ENCODE results near the gene LUM. TPM values are rescaled to one million over a fixed set of nuclear protein-coding genes. Genes with fewer than 3 reads are reported as not detected.

The LUM gene
- total RNA-seq (2014; rRNA removed; shearing (Covaris generic); ENCODE audit: low replicate concordance) = not detected in 2 replicates

DNA sequence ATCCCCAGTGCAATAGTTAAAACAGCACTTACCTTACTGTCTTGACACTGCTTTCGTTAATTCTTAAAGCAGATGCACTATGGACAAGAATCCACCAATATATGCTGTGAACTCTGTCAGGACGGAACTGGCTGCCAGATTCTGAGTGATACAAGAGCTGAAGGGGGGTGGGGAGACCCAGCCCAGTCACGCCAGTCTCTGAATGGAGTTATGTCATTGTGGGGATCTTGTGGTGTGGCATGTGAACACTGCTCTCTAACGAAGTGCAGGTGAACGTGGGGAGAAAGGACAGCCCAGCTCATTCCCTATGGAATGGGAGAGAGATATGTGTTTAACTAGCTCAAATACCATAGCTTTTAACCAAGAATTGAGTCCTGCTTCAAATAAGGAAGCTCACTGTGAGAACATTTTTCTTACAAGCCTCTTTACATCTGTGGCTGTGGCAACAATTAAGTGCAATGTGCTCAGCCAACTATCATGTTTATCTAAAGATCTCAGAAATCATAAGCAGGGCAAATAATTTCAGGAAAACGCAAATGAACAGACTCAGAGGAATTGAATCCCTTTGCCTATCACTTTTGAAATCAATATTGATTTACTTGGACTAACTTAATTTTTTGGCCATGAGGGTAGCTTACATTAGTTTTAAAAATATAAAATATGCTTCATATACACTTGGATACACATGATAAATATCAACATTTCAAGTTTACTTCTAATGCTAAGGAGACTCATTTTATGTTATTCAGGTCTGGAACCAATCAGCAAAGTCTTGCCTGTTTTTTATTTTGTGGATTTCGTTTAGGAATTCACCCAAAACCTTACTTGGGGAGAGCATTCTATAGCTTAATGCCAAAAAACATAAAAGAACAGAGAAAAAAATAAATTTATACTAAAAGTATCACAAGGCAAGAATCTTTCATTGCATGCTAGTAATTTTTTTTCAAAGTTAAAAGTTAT is at the start of gene LUM:
Gene LUM (minus strand): TSS at position 129 of the 960 bp plus-strand sequence. CDS start 2,515 bp downstream, outside the sequence.
- Histone ChIP-seq H3K4me1 (ENCODE audit: low read length) (no peaks in the 10 kb centered on the region), H3K27ac (ENCODE audit: low read length) (no peak within 1 kb of the TSS), H3K9me2 (replicated peaks; ENCODE audit: insufficient read depth, low read length) (no peaks in the 10 kb centered on the region), H2AFZ (ENCODE audit: low read length) (no peak within 1 kb of the TSS), H3K4me3 (ENCODE audit: low read length) (no peak within 1 kb of the TSS), H4K20me1 (ENCODE audit: insufficient read depth, low read depth, low read length) (no peaks in the 10 kb centered on the region), H3K27me3 (ENCODE audit: low read length) (no peaks in the 10 kb centered on the region), H3K9ac (ENCODE audit: low read length) (no peak within 1 kb of the TSS), H3K36me3 (ENCODE audit: insufficient read depth, low read length) (no peaks in the 10 kb centered on the region), H3K9me3 (ENCODE audit: low read length) (no peaks in the 10 kb centered on the region), H3K4me2 (ENCODE audit: low read depth, low read length, poor library complexity, severe bottlenecking) (no peak within 1 kb of the TSS), H3K79me2 (ENCODE audit: low read length) (no peaks in the 10 kb centered on the region)
- no peak for DNase-seq

DNA sequence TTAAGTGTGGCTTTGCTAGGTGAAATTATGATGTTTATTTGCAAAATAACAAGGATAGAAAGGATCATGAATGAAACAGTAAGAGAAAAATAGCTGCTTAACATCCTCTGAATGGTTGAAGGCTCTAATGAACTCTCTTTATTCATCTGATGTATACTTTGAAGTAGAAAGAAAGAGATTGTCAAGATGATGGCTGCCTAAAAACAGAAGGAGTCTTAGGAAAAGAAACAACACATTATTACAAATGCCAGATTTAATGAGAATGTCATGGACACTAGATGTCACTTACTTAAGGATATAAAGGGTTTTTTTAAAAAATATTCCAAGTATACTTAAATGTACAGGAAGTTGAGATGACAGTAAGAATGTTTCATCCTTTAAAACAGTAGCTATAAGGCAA is 49.7 kb upstream of the LUM start:
- Histone ChIP-seq H3K79me2 (ENCODE audit: low read length) (peaks cover 11% of the 10 kb centered on the region), H3K4me1 (ENCODE audit: low read length) (peaks cover 8% of the 10 kb centered on the region; the same call in 1 of the 2 replicates), H2AFZ (ENCODE audit: low read length) (no peak overlapping the region), H3K9ac (ENCODE audit: low read length) (no peak overlapping the region), H3K36me3 (ENCODE audit: insufficient read depth, low read length) (peaks cover 58% of the 10 kb centered on the region), H4K20me1 (ENCODE audit: insufficient read depth, low read depth, low read length) (no peaks in the 10 kb centered on the region), H3K4me2 (ENCODE audit: low read depth, low read length, poor library complexity, severe bottlenecking) (no peak overlapping the region), H3K4me3 (ENCODE audit: low read length) (no peak overlapping the region), H3K27me3 (ENCODE audit: low read length) (no peaks in the 10 kb centered on the region), H3K9me2 (replicated peaks; ENCODE audit: insufficient read depth, low read length) (no peaks in the 10 kb centered on the region), H3K9me3 (ENCODE audit: low read length) (no peaks in the 10 kb centered on the region), H3K27ac (ENCODE audit: low read length) (no peak overlapping the region)
- DNase-seq = no peak

GRCh38 chr12:91155990-91156389 is 44.7 kb upstream of the LUM start:
- H2AFZ ChIP-seq (ENCODE audit: low read length) = no peak overlapping the region
- H3K4me3 ChIP-seq (ENCODE audit: low read length) = no peak overlapping the region
- H3K4me2 ChIP-seq (ENCODE audit: low read depth, low read length, poor library complexity, severe bottlenecking) = no peak overlapping the region
- H3K27ac ChIP-seq (ENCODE audit: low read length) = no peak overlapping the region
- H3K9ac ChIP-seq (ENCODE audit: low read length) = no peak overlapping the region
- H3K9me3 ChIP-seq (ENCODE audit: low read length) = no peaks in the 10 kb centered on the region
- H3K4me1 ChIP-seq (ENCODE audit: low read length) = peaks cover 4% of the 10 kb centered on the region; the same call in 1 of the 2 replicates
- H3K79me2 ChIP-seq (ENCODE audit: low read length) = peaks cover 5% of the 10 kb centered on the region
- H4K20me1 ChIP-seq (ENCODE audit: insufficient read depth, low read depth, low read length) = no peaks in the 10 kb centered on the region
- no peaks in the 10 kb centered on the region for H3K27me3 ChIP-seq (ENCODE audit: low read length)
- H3K36me3 ChIP-seq (ENCODE audit: insufficient read depth, low read length) = peaks cover 71% of the 10 kb centered on the region
- no peak for DNase-seq
- no peaks in the 10 kb centered on the region for H3K9me2 ChIP-seq (replicated peaks; ENCODE audit: insufficient read depth, low read length)

DNA sequence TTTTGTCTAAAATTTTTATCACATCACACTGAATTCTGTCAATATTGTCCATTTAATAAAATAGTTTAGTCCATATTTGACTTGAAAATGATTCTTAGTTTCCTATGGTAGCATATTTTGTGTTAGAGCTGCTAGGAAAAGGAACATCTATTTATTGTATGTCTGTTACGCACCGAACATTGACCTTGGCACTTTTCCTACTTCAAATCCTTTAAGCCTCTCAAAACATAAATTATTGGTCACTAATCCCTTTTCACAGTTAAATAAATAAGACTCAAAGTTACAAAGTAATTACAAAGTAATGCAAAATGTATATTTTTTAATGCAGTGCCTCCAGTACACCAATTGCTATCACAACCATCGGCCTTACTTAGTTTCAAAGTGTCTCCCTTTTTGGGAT is 42.8 kb upstream of the LUM start:
- no peak overlapping the region for H2AFZ ChIP-seq (ENCODE audit: low read length)
- H3K27ac ChIP-seq (ENCODE audit: low read length) = no peak overlapping the region
- H3K4me2 ChIP-seq (ENCODE audit: low read depth, low read length, poor library complexity, severe bottlenecking) = no peak overlapping the region

GRCh38 chr12:91144053-91144452 is 32.8 kb upstream of the LUM start:
- no peaks in the 10 kb centered on the region; the same call in 1 of the 2 replicates for H3K36me3 ChIP-seq (ENCODE audit: insufficient read depth, low read length)
- H3K4me3 ChIP-seq (ENCODE audit: low read length) = no peak overlapping the region
- no peak overlapping the region for H3K4me2 ChIP-seq (ENCODE audit: low read depth, low read length, poor library complexity, severe bottlenecking)
- H3K79me2 ChIP-seq (ENCODE audit: low read length) = no peaks in the 10 kb centered on the region
- no peaks in the 10 kb centered on the region for H3K9me3 ChIP-seq (ENCODE audit: low read length)
- no peaks in the 10 kb centered on the region for H3K4me1 ChIP-seq (ENCODE audit: low read length)
- no peak overlapping the region for H3K9ac ChIP-seq (ENCODE audit: low read length)
- H4K20me1 ChIP-seq (ENCODE audit: insufficient read depth, low read depth, low read length) = no peaks in the 10 kb centered on the region
- H3K27me3 ChIP-seq (ENCODE audit: low read length) = no peaks in the 10 kb centered on the region
- DNase-seq = no peak
- no peaks in the 10 kb centered on the region for H3K9me2 ChIP-seq (replicated peaks; ENCODE audit: insufficient read depth, low read length)
- no peak overlapping the region for H3K27ac ChIP-seq (ENCODE audit: low read length)
- H2AFZ ChIP-seq (ENCODE audit: low read length) = no peak overlapping the region

More for the DNA sequence above, 42.8 kb upstream of the LUM start:
- no peaks in the 10 kb centered on the region for H3K27me3 ChIP-seq (ENCODE audit: low read length)
- H4K20me1 ChIP-seq (ENCODE audit: insufficient read depth, low read depth, low read length) = no peaks in the 10 kb centered on the region
- H3K4me1 ChIP-seq (ENCODE audit: low read length) = no peaks in the 10 kb centered on the region
- no peak overlapping the region for H3K9ac ChIP-seq (ENCODE audit: low read length)
- no peaks in the 10 kb centered on the region for H3K9me3 ChIP-seq (ENCODE audit: low read length)
- DNase-seq = no peak
- no peaks in the 10 kb centered on the region; the same call in 1 of the 2 replicates for H3K79me2 ChIP-seq (ENCODE audit: low read length)
- H3K36me3 ChIP-seq (ENCODE audit: insufficient read depth, low read length) = peaks cover 70% of the 10 kb centered on the region
- H3K9me2 ChIP-seq (replicated peaks; ENCODE audit: insufficient read depth, low read length) = no peaks in the 10 kb centered on the region
- H3K4me3 ChIP-seq (ENCODE audit: low read length) = no peak overlapping the region

DNA sequence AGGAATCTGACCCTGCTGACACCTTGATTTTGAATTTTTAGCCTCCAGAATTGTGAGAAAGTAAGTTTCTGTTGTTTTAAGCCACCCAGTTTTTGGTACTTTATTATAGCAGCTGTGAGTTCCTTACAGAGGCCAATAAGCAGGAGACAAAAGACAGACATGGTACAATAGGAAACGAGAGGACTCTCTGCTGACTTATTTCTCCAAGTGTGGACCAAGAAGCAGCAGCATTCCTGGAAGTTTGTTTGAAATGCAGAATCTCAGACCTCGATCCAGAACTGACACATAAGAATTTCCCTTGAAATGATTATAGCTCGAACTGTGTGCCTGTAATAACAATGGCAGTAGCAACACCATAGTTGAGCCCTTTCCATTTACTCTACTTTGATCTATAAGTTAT is 31.9 kb upstream of the LUM start:
- no peak overlapping the region for H3K4me3 ChIP-seq (ENCODE audit: low read length)
- DNase-seq = no peak
- no peak overlapping the region for H3K4me2 ChIP-seq (ENCODE audit: low read depth, low read length, poor library complexity, severe bottlenecking)
- no peaks in the 10 kb centered on the region for H4K20me1 ChIP-seq (ENCODE audit: insufficient read depth, low read depth, low read length)
- no peak overlapping the region for H2AFZ ChIP-seq (ENCODE audit: low read length)
- H3K27ac ChIP-seq (ENCODE audit: low read length) = no peak overlapping the region
- H3K27me3 ChIP-seq (ENCODE audit: low read length) = no peaks in the 10 kb centered on the region
- no peaks in the 10 kb centered on the region for H3K4me1 ChIP-seq (ENCODE audit: low read length)
- no peaks in the 10 kb centered on the region for H3K9me3 ChIP-seq (ENCODE audit: low read length)
- H3K36me3 ChIP-seq (ENCODE audit: insufficient read depth, low read length) = no peaks in the 10 kb centered on the region; the same call in 1 of the 2 replicates
- H3K79me2 ChIP-seq (ENCODE audit: low read length) = no peaks in the 10 kb centered on the region
- H3K9ac ChIP-seq (ENCODE audit: low read length) = no peak overlapping the region
- H3K9me2 ChIP-seq (replicated peaks; ENCODE audit: insufficient read depth, low read length) = no peaks in the 10 kb centered on the region

- Histone ChIP-seq H4K20me1 (ENCODE audit: insufficient read depth, low read depth, low read length) (no peaks in the 10 kb centered on the region), H2AFZ (ENCODE audit: low read length) (no peak overlapping the region), H3K4me3 (ENCODE audit: low read length) (no peak overlapping the region), H3K9me2 (replicated peaks; ENCODE audit: insufficient read depth, low read length) (no peaks in the 10 kb centered on the region), H3K4me1 (ENCODE audit: low read length) (no peaks in the 10 kb centered on the region), H3K9ac (ENCODE audit: low read length) (no peak overlapping the region), H3K79me2 (ENCODE audit: low read length) (no peaks in the 10 kb centered on the region), H3K4me2 (ENCODE audit: low read depth, low read length, poor library complexity, severe bottlenecking) (no peak overlapping the region), H3K27ac (ENCODE audit: low read length) (no peak overlapping the region), H3K9me3 (ENCODE audit: low read length) (no peaks in the 10 kb centered on the region), H3K36me3 (ENCODE audit: insufficient read depth, low read length) (no peaks in the 10 kb centered on the region; the same call in 1 of the 2 replicates), H3K27me3 (ENCODE audit: low read length) (no peaks in the 10 kb centered on the region)
- no peak for DNase-seq
Measured at GRCh38 chr12:91142221-91142631, 30.9 kb upstream of the LUM start.

- DNase-seq = no peak
- H3K4me2 ChIP-seq (ENCODE audit: low read depth, low read length, poor library complexity, severe bottlenecking) = no peak overlapping the region
- H3K9me2 ChIP-seq (replicated peaks; ENCODE audit: insufficient read depth, low read length) = no peaks in the 10 kb centered on the region
- no peak overlapping the region for H3K27ac ChIP-seq (ENCODE audit: low read length)
- H3K36me3 ChIP-seq (ENCODE audit: insufficient read depth, low read length) = no peaks in the 10 kb centered on the region
- H3K4me1 ChIP-seq (ENCODE audit: low read length) = no peaks in the 10 kb centered on the region
- H3K9me3 ChIP-seq (ENCODE audit: low read length) = no peaks in the 10 kb centered on the region
- no peaks in the 10 kb centered on the region for H3K27me3 ChIP-seq (ENCODE audit: low read length)
- no peaks in the 10 kb centered on the region for H3K79me2 ChIP-seq (ENCODE audit: low read length)
- no peak overlapping the region for H3K4me3 ChIP-seq (ENCODE audit: low read length)
- H3K9ac ChIP-seq (ENCODE audit: low read length) = no peak overlapping the region
- no peaks in the 10 kb centered on the region for H4K20me1 ChIP-seq (ENCODE audit: insufficient read depth, low read depth, low read length)
- no peak overlapping the region for H2AFZ ChIP-seq (ENCODE audit: low read length)
Measured at GRCh38 chr12:91140026-91140931, 29.0 kb upstream of the LUM start.

Measured in Karpas-422 (cell line).